Testis (tissue), 2 donors: Measurements from ENCODE around the gene AXDND1.

ENCODE experiments used
- CTCF ChIP-seq, 3 experiments: fragments of 450-650 bp in 2 of 3; fragments of 200-600 bp in 1 of 3; sonication (generic) in 1 of 3; IDR thresholded peaks; one replicate each; pipeline ENCODE4 v1.5.1; 2016 to 2019; ENCODE audit warnings: antibody characterized with exemption in 3 of 3, mild to moderate bottlenecking in 2 of 3, moderate library complexity in 1 of 3
- POLR2A ChIP-seq: fragments of 450-650 bp; IDR thresholded peaks from one replicate; pipeline ENCODE4 v1.6.1; 2017; ENCODE audit warnings: antibody characterized with exemption, mild to moderate bottlenecking, moderate library complexity

- no peak for TF ChIP-seq CTCF (IDR thresholded peaks at IDR 0.05)
- no peak for TF ChIP-seq POLR2A
Measured at GRCh38 chr1:179325836-179326235, 39.9 kb upstream of the AXDND1 start.
